HepG2 (cell line): Measurements from ENCODE around the gene SMCO4.

Source experiments
- MLLT10 ChIP-seq: sonication (generic); formaldehyde crosslinking; IDR thresholded peaks from 2 replicates; pipeline ENCODE4 v1.4.0; 2020; ENCODE audit warnings: missing genetic modification reagents
- NFYB ChIP-seq: sonication (generic); formaldehyde crosslinking; IDR thresholded peaks from 2 replicates; pipeline ENCODE4 v1.4.0; 2020; ENCODE audit warnings: missing genetic modification reagents
- TAF1 ChIP-seq: sonication (generic); formaldehyde crosslinking; IDR thresholded peaks from 2 replicates; pipeline ENCODE4 v1.4.0; 2020; ENCODE audit warnings: missing genetic modification reagents
- U2AF1 ChIP-seq: fragments of 200-400 bp; formaldehyde crosslinking; optimal IDR thresholded peaks from 2 replicates; pipeline ENCODE3; 2017; ENCODE audit warnings: mild to moderate bottlenecking, low read depth, low read length
- ZZZ3 ChIP-seq: sonication (generic); formaldehyde crosslinking; IDR thresholded peaks from 2 replicates; pipeline ENCODE4 v1.4.0; 2020; ENCODE audit warnings: missing genetic modification reagents, mild to moderate bottlenecking, borderline replicate concordance
- TF ChIP-seq, protein P1 (sequence below): sonication (generic); formaldehyde crosslinking; IDR thresholded peaks from 2 replicates; pipeline ENCODE4 v1.4.0; 2020; ENCODE audit warnings: mild to moderate bottlenecking, missing genetic modification reagents
- TF ChIP-seq, protein P2 (sequence below): sonication (generic); formaldehyde crosslinking; IDR thresholded peaks from 2 replicates; pipeline ENCODE4 v1.4.0; 2020; ENCODE audit warnings: missing genetic modification reagents, borderline replicate concordance
- TF ChIP-seq, protein P3 (sequence below): sonication (generic); formaldehyde crosslinking; IDR thresholded peaks from 2 replicates; pipeline ENCODE4 v1.4.0; 2020; ENCODE audit warnings: missing genetic modification reagents

DNA sequence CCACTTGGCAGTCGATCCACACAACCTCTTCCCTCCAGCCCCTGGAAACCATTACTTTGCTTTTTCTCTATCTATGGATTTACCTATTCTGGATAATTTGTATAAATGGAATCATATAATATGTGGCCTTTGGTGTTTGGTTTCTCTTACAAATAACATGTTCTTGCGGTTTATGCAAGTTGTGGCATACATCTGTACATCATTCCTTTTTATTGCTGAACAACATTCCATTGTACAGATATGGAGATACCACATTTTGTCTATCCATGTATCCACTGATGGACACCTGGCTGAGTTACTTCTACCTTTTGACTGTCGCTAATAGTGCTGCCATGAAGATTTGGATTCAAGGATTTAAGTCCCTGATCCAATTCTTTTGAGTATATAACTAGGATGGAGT, 25.1 kb downstream of the SMCO4 start:
- no peak for TF ChIP-seq NFYB (CRISPR knock-in tag)
- TF ChIP-seq, protein P1, sequence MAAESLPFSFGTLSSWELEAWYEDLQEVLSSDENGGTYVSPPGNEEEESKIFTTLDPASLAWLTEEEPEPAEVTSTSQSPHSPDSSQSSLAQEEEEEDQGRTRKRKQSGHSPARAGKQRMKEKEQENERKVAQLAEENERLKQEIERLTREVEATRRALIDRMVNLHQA (CRISPR knock-in tag) = no peak
- TF ChIP-seq MLLT10 (CRISPR knock-in tag) = no peak
- TF ChIP-seq, protein P2, sequence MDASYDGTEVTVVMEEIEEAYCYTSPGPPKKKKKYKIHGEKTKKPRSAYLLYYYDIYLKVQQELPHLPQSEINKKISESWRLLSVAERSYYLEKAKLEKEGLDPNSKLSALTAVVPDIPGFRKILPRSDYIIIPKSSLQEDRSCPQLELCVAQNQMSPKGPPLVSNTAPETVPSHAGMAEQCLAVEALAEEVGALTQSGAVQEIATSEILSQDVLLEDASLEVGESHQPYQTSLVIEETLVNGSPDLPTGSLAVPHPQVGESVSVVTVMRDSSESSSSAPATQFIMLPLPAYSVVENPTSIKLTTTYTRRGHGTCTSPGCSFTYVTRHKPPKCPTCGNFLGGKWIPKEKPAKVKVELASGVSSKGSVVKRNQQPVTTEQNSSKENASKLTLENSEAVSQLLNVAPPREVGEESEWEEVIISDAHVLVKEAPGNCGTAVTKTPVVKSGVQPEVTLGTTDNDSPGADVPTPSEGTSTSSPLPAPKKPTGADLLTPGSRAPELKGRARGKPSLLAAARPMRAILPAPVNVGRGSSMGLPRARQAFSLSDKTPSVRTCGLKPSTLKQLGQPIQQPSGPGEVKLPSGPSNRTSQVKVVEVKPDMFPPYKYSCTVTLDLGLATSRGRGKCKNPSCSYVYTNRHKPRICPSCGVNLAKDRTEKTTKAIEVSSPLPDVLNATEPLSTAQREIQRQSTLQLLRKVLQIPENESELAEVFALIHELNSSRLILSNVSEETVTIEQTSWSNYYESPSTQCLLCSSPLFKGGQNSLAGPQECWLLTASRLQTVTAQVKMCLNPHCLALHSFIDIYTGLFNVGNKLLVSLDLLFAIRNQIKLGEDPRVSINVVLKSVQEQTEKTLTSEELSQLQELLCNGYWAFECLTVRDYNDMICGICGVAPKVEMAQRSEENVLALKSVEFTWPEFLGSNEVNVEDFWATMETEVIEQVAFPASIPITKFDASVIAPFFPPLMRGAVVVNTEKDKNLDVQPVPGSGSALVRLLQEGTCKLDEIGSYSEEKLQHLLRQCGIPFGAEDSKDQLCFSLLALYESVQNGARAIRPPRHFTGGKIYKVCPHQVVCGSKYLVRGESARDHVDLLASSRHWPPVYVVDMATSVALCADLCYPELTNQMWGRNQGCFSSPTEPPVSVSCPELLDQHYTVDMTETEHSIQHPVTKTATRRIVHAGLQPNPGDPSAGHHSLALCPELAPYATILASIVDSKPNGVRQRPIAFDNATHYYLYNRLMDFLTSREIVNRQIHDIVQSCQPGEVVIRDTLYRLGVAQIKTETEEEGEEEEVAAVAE (CRISPR knock-in tag) = no peak
- no peak for TF ChIP-seq U2AF1
- TF ChIP-seq ZZZ3 (CRISPR knock-in tag) = no peak
- TF ChIP-seq TAF1 (CRISPR knock-in tag) = no peak
- TF ChIP-seq, protein P3, sequence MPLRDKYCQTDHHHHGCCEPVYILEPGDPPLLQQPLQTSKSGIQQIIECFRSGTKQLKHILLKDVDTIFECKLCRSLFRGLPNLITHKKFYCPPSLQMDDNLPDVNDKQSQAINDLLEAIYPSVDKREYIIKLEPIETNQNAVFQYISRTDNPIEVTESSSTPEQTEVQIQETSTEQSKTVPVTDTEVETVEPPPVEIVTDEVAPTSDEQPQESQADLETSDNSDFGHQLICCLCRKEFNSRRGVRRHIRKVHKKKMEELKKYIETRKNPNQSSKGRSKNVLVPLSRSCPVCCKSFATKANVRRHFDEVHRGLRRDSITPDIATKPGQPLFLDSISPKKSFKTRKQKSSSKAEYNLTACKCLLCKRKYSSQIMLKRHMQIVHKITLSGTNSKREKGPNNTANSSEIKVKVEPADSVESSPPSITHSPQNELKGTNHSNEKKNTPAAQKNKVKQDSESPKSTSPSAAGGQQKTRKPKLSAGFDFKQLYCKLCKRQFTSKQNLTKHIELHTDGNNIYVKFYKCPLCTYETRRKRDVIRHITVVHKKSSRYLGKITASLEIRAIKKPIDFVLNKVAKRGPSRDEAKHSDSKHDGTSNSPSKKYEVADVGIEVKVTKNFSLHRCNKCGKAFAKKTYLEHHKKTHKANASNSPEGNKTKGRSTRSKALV = no peak
